GM13977 (cell line): ENCODE results near the gene BCAP31.
"Not testable (repeated sequence)": the region's sequence is repeated elsewhere in the genome, so short reads cannot be mapped to it uniquely, and the experiment has no call there.

ENCODE experiments used
- DNase-seq: peaks from one replicate; pipeline ENCODE4 v3.0.0; 2012; ENCODE audit warnings: low spot score
- CTCF ChIP-seq: IDR thresholded peaks from 2 replicates; pipeline ENCODE4 v1.5.1; 2012; ENCODE audit warnings: mild to moderate bottlenecking, control low read depth; ENCODE audit not compliant: insufficient read depth; ENCODE audit errors: extremely low read depth, missing control alignments
- in situ Hi-C: fragments of 300-500 bp; cut with MboI; formaldehyde crosslinking; loops from one replicate; pipeline ENCODE4 v1.12.0; 2022; ENCODE audit warnings: low sequenced_read_pairs, low pct_unique_long_range_greater_than_20kb, mixed read lengths, inconsistent platforms; ENCODE audit not compliant: unreplicated experiment

The BCAP31 gene

DNA sequence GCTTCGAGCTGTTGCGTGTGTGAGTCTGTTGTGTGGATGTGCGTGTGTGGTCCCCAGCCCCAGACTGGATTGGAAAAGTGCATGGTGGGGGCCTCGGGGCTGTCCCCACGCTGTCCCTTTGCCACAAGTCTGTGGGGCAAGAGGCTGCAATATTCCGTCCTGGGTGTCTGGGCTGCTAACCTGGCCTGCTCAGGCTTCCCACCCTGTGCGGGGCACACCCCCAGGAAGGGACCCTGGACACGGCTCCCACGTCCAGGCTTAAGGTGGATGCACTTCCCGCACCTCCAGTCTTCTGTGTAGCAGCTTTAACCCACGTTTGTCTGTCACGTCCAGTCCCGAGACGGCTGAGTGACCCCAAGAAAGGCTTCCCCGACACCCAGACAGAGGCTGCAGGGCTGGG lies 28.1 kb downstream of the BCAP31 start:
- in situ Hi-C loops, result no loop called here
- DNase-seq, result no peak
- no peak for TF ChIP-seq CTCF

DNA sequence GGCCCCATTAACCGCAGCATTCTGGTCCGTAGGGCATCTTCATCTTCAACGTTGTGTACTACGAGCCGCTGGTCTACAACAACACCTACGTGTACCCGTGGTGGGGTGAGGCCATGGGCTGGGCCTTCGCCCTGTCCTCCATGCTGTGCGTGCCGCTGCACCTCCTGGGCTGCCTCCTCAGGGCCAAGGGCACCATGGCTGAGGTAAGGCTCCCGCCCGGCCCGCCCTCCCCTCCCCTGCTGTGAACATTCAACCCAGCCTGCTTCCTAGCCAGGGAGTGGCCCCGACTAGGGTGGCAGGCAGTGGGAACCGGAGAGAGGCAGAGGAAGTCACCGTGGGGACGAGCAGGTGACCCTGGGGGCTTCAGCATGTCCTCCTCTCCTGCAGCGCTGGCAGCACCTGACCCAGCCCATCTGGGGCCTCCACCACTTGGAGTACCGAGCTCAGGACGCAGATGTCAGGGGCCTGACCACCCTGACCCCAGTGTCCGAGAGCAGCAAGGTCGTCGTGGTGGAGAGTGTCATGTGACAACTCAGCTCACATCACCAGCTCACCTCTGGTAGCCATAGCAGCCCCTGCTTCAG lies 29.4 kb downstream of the BCAP31 start:
- no peak for TF ChIP-seq CTCF
- DNase-seq, result no peak
- in situ Hi-C loops, result no loop called here

- in situ Hi-C loops, DNase-seq: not testable (repeated sequence)
Observed at GRCh38 chrX:153694256-153694655, 29.9 kb downstream of the BCAP31 start.

DNA sequence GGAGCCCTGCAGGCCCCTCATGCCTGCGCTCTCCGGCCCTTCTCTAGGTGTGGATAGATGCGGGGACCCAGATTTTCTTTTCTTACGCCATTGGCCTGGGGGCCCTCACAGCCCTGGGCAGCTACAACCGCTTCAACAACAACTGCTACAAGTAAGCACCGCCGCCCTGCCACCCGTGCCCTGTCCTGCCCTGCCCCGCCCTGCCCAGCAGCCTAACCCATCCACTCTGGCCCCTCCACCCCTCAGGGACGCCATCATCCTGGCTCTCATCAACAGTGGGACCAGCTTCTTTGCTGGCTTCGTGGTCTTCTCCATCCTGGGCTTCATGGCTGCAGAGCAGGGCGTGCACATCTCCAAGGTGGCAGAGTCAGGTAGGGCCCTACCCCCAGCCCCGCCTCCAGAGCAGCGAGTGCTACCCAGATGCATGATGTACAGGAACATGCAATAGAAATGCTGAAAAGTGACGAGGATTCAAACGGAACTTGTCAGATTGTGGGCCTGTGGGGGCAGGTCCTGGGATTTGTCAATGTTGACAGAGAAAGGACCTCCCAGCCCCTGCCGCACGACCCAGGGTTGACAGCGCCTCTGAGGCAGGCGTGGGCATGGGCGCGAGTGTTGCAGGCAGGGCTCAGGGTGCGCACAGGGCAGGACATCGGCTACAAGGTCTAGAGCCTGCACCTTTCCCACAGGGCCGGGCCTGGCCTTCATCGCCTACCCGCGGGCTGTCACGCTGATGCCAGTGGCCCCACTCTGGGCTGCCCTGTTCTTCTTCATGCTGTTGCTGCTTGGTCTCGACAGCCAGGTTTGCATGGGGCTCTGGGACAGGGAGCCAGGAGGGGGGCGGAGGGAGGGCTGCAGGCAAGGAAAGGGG lies 30.7 kb downstream of the BCAP31 start:
- no peak for DNase-seq
- in situ Hi-C loops, result no loop called here
- no peak for TF ChIP-seq CTCF

DNA sequence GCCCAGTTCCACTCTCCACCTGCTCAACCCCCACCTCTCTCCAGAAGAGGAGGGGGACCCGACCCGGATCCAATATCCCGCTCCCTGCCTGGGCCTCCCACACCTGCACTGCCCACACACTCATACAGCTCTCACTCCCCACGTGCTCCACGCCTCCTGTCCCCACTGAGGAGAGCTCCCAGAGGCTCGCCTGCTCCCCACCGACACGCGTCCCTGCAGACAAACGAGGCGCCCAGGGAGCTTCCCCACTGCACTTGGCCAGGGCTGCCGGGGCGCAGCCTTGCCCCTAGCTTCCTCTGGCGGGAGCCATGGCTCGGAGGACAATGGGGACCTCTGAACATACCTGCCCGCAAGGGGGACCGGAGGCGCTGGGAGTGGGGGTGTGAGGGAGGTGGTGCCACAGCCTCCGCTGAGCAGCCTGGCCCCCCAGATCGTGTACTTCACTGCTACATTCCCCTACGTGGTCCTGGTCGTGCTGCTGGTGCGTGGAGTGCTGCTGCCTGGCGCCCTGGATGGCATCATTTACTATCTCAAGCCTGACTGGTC lies 31.5 kb downstream of the BCAP31 start:
- DNase-seq, result no peak
- in situ Hi-C loops, result no loop called here

DNA sequence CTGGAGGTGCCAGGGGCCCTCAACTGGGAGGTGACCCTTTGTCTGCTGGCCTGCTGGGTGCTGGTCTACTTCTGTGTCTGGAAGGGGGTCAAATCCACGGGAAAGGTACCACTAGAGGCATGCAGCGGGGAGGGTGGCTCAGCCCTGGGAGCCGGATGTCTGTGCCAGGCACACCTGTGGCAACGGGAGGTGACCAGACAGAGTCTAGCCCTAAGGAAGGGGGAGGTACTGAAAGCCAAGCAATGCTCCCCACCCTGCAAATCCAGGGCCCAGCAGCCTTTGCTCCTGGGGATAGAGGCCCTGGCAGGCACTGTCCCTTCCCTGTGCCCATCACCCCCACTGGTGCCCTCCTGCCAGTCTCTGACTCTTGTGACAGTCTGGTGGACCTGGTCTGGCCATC lies 32.2 kb downstream of the BCAP31 start:
- no peak for DNase-seq
- in situ Hi-C loops, result no loop called here
- no peak for TF ChIP-seq CTCF

More for the DNA sequence above, 31.5 kb downstream of the BCAP31 start:
- TF ChIP-seq CTCF, result no peak

DNA sequence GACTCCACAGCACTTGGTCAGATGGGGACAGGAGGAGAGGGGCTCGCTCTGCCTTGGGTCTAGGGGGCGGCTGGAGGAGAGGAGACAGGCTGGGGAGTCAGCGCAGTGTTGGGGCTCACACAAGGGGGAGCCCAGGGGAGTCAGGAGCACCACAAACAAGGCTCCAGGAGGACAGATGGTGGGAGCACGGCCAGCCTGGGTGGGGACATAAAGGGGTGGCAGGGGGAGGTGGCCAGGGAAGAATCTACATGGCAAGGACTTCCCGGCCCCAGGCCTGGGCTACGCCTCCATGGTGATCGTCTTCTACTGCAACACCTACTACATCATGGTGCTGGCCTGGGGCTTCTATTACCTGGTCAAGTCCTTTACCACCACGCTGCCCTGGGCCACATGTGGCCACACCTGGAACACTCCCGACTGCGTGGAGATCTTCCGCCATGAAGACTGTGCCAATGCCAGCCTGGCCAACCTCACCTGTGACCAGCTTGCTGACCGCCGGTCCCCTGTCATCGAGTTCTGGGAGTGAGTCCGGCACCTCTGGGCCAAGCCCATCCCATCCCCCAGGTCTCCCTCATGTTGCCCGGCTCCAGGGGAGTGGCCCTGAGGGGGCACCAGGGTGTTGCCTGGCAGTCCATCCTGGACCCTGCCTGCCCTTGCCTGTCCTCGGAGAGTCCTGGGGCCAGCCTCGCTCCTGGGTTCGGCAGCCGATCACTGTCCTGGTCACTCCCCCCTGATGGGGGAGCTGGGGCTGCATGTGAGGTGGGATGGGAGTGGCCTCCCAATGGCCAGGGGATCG lies 33.0 kb downstream of the BCAP31 start:
- in situ Hi-C loops, DNase-seq: not testable (repeated sequence)
